ENCODE data around the gene IL17B. TPM values are rescaled to one million over a fixed set of nuclear protein-coding genes. Genes with fewer than 3 reads are reported as not detected.

The IL17B gene
- total and polyA plus RNA-seq, 9 of the 15 experiments (the other 6 are each of a cell fraction or from before 2014, with no cell fraction given) = 0.28 to 2.6 (median 0.53) TPM; not detected in 2

- TF ChIP-seq ZNF584 (CRISPR knock-in tag; IDR thresholded peaks at IDR 0.05; ENCODE audit: low read depth) (no peak; the same call in 1 of the 2 replicates), ESRRB (CRISPR knock-in tag; IDR thresholded peaks at IDR 0.05; ENCODE audit: borderline replicate concordance) (0 out of 2 replicates have a peak, but pooled peaks have one; percentile 38), ZNF263 (CRISPR knock-in tag; IDR thresholded peaks at IDR 0.05; ENCODE audit: borderline replicate concordance) (no peak), NFYB (IDR thresholded peaks at IDR 0.05; ENCODE audit: extremely low read depth, insufficient read length) (no peak), NFRKB (IDR thresholded peaks at IDR 0.05; ENCODE audit: low read depth) (peak; percentile 91), PRDM10 (IDR thresholded peaks at IDR 0.05; ENCODE audit: partially characterized antibody) (peak; percentile 71), NFATC3 (IDR thresholded peaks at IDR 0.05) (peak; percentile 52; the same call in 1 of the 2 replicates), MEF2D (tag; conservative IDR thresholded peaks at IDR 0.05; ENCODE audit: low read depth) (peak; percentile 63; the same call in 1 of the 2 replicates), ZNF778 (CRISPR knock-in tag; IDR thresholded peaks at IDR 0.05) (no peak), ZNF668 (CRISPR knock-in tag; IDR thresholded peaks at IDR 0.05) (no peak), KLF1 (tag; IDR thresholded peaks at IDR 0.05) (peak; percentile 96), ERF (CRISPR knock-in tag; IDR thresholded peaks at IDR 0.05) (0 out of 2 replicates have a peak, but pooled peaks have one; percentile 45), EGR1 (conservative IDR thresholded peaks at IDR 0.05) (peak; percentile 82), CREB1 (IDR thresholded peaks at IDR 0.05) (peak; percentile 71; the same call in 1 of the 2 replicates), CREB1 (CRISPR knock-in tag; IDR thresholded peaks at IDR 0.05) (no peak; the same call in 1 of the 2 replicates), ATF3 (IDR thresholded peaks at IDR 0.05) (no peak), ATF3 (CRISPR knock-in tag; conservative IDR thresholded peaks at IDR 0.05) (0 out of 2 replicates have a peak, but pooled peaks have one; percentile 16), SMARCB1 (IDR thresholded peaks at IDR 0.05; ENCODE audit: insufficient read length, low read depth) (no peak), ZBTB43 (CRISPR knock-in tag; IDR thresholded peaks at IDR 0.05) (peak; percentile 73; the same call in 1 of the 2 replicates), ZEB2 (IDR thresholded peaks at IDR 0.05) (peak; percentile 95), PKNOX1 (IDR thresholded peaks at IDR 0.05) (peak; percentile 81)
These were observed 33.8 kb downstream of the IL17B start, which contains the start of gene GRPEL2 (continued) for GRCh38 chr5:149345147-149345891.

All from K562 (cell line).